Hematopoietic multipotent progenitor cell treated with erythropoietin and hydrocortisone succinate and interleukin-3 and kit ligand, for 15 days (in vitro differentiated cells): ENCODE results near the gene MRC2.
"Not testable (repeated sequence)": the region's sequence is repeated elsewhere in the genome, so short reads cannot be mapped to it uniquely, and the experiment has no call there.

Experiments
- DNase-seq: peaks from one replicate; pipeline ENCODE4 v3.0.0-alpha.2; 2015; ENCODE audit warnings: low spot score

MRC2 gene

GRCh38 chr17:62627219-62627903, at the start of gene MRC2:
Gene MRC2 (plus strand): TSS chr17:62627670. CDS start chr17:62627803, 133 bp downstream.
- no peak for DNase-seq

- DNase-seq = no peak
Measured at GRCh38 chr17:62578757-62579487, 48.5 kb upstream of the MRC2 start.

GRCh38 chr17:62580947-62581346, 46.5 kb upstream of the MRC2 start:
- no peak for DNase-seq

- no peak for DNase-seq
Measured at GRCh38 chr17:62581764-62582163, 45.7 kb upstream of the MRC2 start.

GRCh38 chr17:62587554-62587953, 39.9 kb upstream of the MRC2 start:
- no peak for DNase-seq

GRCh38 chr17:62588109-62588508, 39.4 kb upstream of the MRC2 start:
- DNase-seq = no peak

- no peak for DNase-seq
Measured at GRCh38 chr17:62591333-62591732, 36.1 kb upstream of the MRC2 start.

GRCh38 chr17:62591822-62592221, 35.6 kb upstream of the MRC2 start:
- DNase-seq = not testable (repeated sequence)

GRCh38 chr17:62592341-62593099, 35.0 kb upstream of the MRC2 start:
- DNase-seq = no peak

- no peak for DNase-seq
Measured at GRCh38 chr17:62595484-62595883, 32.0 kb upstream of the MRC2 start.

GRCh38 chr17:62596662-62597061, 30.8 kb upstream of the MRC2 start:
- no peak for DNase-seq

- no peak for DNase-seq
Measured at GRCh38 chr17:62597150-62597549, 30.3 kb upstream of the MRC2 start.

GRCh38 chr17:62597920-62598319, 29.6 kb upstream of the MRC2 start:
- no peak for DNase-seq

- DNase-seq = no peak
Measured at GRCh38 chr17:62599964-62600657, 27.4 kb upstream of the MRC2 start.

GRCh38 chr17:62600805-62601204, 26.7 kb upstream of the MRC2 start:
- DNase-seq = no peak

GRCh38 chr17:62601471-62601870, 26.0 kb upstream of the MRC2 start:
- no peak for DNase-seq

- DNase-seq = not testable (repeated sequence)
Measured at GRCh38 chr17:62603783-62604182, 23.7 kb upstream of the MRC2 start.

- DNase-seq = no peak
Measured at GRCh38 chr17:62605588-62605987, 21.9 kb upstream of the MRC2 start.

- DNase-seq = no peak
Measured at GRCh38 chr17:62611292-62611691, 16.2 kb upstream of the MRC2 start.

- DNase-seq = no peak
Measured at GRCh38 chr17:62611728-62612127, 15.7 kb upstream of the MRC2 start.

- DNase-seq = not testable (repeated sequence)
Measured at GRCh38 chr17:62612289-62612688, 15.2 kb upstream of the MRC2 start.

GRCh38 chr17:62613095-62613494, 14.4 kb upstream of the MRC2 start:
- not testable (repeated sequence) for DNase-seq
